GOT3 (cell line): ENCODE results near the gene TUBGCP2.
"Not testable (repeated sequence)": the region's sequence is repeated elsewhere in the genome, so short reads cannot be mapped to it uniquely, and the experiment has no call there.

Source experiments
- DNase-seq: peaks from one replicate; lab custom pipeline; 2025; ENCODE audit warnings: mixed read lengths; lab: John Stamatoyannopoulos, UW

TUBGCP2 gene

GRCh38 chr10:133248334-133248715 is 60.3 kb downstream of the TUBGCP2 start:
- DNase-seq: no peak

GRCh38 chr10:133247681-133248333 is 60.9 kb downstream of the TUBGCP2 start:
- DNase-seq: no peak

- DNase-seq: no peak
Measured at GRCh38 chr10:133246236-133246626, 62.4 kb downstream of the TUBGCP2 start.

- DNase-seq: no peak
Measured at GRCh38 chr10:133245439-133246235, 63.0 kb downstream of the TUBGCP2 start.

GRCh38 chr10:133243593-133243992 is 65.1 kb downstream of the TUBGCP2 start:
- no peak for DNase-seq

- DNase-seq: no peak
Measured at GRCh38 chr10:133242611-133243356, 65.9 kb downstream of the TUBGCP2 start.

- DNase-seq: no peak
Measured at GRCh38 chr10:133241501-133242205, 67.0 kb downstream of the TUBGCP2 start.

- DNase-seq: no peak
Measured at GRCh38 chr10:133239990-133240389, 68.7 kb downstream of the TUBGCP2 start.

- DNase-seq: no peak
Measured at GRCh38 chr10:133238466-133238804, 70.2 kb downstream of the TUBGCP2 start.

GRCh38 chr10:133237588-133238465 is 70.8 kb downstream of the TUBGCP2 start, which contains the start of gene VENTX:
VENTX (plus strand) TSS chr10:133237855; CDS start chr10:133237915, 60 bp downstream.
- DNase-seq: no peak

- DNase-seq: no peak
Measured at GRCh38 chr10:133237241-133237587, 71.5 kb downstream of the TUBGCP2 start.

- no peak for DNase-seq
Measured at GRCh38 chr10:133236401-133237240, 72.1 kb downstream of the TUBGCP2 start.

GRCh38 chr10:133235932-133236331 is 72.7 kb downstream of the TUBGCP2 start:
- DNase-seq: no peak

GRCh38 chr10:133235265-133235855 is 73.3 kb downstream of the TUBGCP2 start:
- DNase-seq: no peak

- DNase-seq: not testable (repeated sequence)
Measured at GRCh38 chr10:133234796-133235195, 73.9 kb downstream of the TUBGCP2 start.

GRCh38 chr10:133231946-133232574 is 76.6 kb downstream of the TUBGCP2 start:
- no peak for DNase-seq

- no peak for DNase-seq
Measured at GRCh38 chr10:133231244-133231945, 77.3 kb downstream of the TUBGCP2 start.

- DNase-seq: no peak
Measured at GRCh38 chr10:133230387-133231195, 78.1 kb downstream of the TUBGCP2 start.
